Measurements from ENCODE around the gene KRTAP26-1. TPM values are rescaled to one million over a fixed set of nuclear protein-coding genes. Genes with fewer than 3 reads are reported as not detected.

The KRTAP26-1 gene
- total RNA-seq, 6 donors from 2014 or later, result not detected

GRCh38 chr21:30282850-30283249 lies 37.3 kb downstream of the KRTAP26-1 start, which contains the start of gene KRTAP24-1:
KRTAP24-1 (minus strand) TSS chr21:30282950; CDS start chr21:30282932, 18 bp downstream.
- WGBS, 2 donors, result 53 to 63% methylated on average over 2 to 3 of the region's 3 CpGs
- Histone ChIP-seq H3K4me1 (no peaks in the 10 kb centered on the region), H3K36me3 (no peaks in the 10 kb centered on the region), H3K9me3 (no peaks in the 10 kb centered on the region), H3K4me3 (no peak within 1 kb of the TSS), H3K27me3 (no peaks in the 10 kb centered on the region), H3K27ac (no peak within 1 kb of the TSS)
- no peak for DNase-seq
- no peak for TF ChIP-seq POLR2A (IDR thresholded peaks at IDR 0.05)
- TF ChIP-seq, protein P1, sequence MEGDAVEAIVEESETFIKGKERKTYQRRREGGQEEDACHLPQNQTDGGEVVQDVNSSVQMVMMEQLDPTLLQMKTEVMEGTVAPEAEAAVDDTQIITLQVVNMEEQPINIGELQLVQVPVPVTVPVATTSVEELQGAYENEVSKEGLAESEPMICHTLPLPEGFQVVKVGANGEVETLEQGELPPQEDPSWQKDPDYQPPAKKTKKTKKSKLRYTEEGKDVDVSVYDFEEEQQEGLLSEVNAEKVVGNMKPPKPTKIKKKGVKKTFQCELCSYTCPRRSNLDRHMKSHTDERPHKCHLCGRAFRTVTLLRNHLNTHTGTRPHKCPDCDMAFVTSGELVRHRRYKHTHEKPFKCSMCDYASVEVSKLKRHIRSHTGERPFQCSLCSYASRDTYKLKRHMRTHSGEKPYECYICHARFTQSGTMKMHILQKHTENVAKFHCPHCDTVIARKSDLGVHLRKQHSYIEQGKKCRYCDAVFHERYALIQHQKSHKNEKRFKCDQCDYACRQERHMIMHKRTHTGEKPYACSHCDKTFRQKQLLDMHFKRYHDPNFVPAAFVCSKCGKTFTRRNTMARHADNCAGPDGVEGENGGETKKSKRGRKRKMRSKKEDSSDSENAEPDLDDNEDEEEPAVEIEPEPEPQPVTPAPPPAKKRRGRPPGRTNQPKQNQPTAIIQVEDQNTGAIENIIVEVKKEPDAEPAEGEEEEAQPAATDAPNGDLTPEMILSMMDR (IDR thresholded peaks at IDR 0.05), result no peak
- no peak for TF ChIP-seq POLR2AphosphoS5 (IDR thresholded peaks at IDR 0.05)
- no peak for TF ChIP-seq EP300 (IDR thresholded peaks at IDR 0.05)
- ATAC-seq (ENCODE audit: low FRiP score in 2 of 2), result no peak

DNA sequence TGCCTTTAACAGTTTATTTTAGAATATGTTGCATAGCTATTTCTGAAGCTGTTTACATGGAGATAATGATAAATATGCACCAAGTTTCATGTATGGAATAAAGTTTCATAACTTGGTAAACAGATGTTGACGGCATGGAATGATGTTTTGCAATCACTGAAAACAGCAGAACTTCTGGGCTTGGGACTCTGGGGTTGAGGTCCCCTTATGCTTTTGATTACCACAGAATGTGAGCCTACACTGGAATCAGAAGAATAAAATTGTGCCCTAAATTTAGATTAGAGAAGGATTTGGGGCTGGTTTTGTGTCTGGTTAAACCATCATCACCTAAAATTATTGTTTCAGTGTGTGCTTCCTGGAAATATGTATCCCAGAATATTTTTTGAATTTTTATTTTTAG lies 48.5 kb downstream of the KRTAP26-1 start:
- H3K4me1 ChIP-seq, result no peaks in the 10 kb centered on the region
- no peak for ATAC-seq (ENCODE audit: low FRiP score in 2 of 2)
- TF ChIP-seq EP300 (IDR thresholded peaks at IDR 0.05) (no peak), POLR2AphosphoS5 (IDR thresholded peaks at IDR 0.05) (no peak), POLR2A (IDR thresholded peaks at IDR 0.05) (no peak)
- TF ChIP-seq, protein P1 (IDR thresholded peaks at IDR 0.05), result no peak
- no peaks in the 10 kb centered on the region for H3K27me3 ChIP-seq
- no peak overlapping the region for H3K4me3 ChIP-seq
- no peaks in the 10 kb centered on the region for H3K36me3 ChIP-seq
- no peak overlapping the region for H3K27ac ChIP-seq
- 73 to 79% methylated on average over 1 of the region's 1 CpG for WGBS, 2 donors
- no peaks in the 10 kb centered on the region for H3K9me3 ChIP-seq
- no peak for DNase-seq

DNA sequence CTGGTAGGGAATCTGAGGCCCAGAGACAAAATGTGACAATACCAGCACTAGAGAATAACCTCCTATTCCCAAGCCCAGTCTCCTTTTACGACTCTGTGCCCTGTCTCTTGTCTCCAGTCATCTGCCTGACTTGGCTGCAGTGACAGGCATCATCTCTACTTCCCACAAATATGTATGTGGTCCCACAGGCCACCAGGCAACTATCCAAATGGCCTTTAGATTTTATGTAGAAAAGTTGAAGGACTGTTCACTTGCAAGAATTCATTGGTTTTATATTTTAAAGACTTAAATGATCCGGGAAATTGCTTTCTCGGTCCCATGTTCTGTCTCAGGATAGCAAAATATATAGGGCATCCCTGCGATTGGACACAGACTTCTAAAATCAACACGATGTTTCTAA lies 49.0 kb downstream of the KRTAP26-1 start:
- TF ChIP-seq POLR2A (IDR thresholded peaks at IDR 0.05) (no peak), EP300 (IDR thresholded peaks at IDR 0.05) (no peak)
- TF ChIP-seq, protein P1 (IDR thresholded peaks at IDR 0.05), result no peak
- ATAC-seq (ENCODE audit: low FRiP score in 2 of 2), result no peak
- 72 to 79% methylated on average over 5 of the region's 5 CpGs for WGBS, 2 donors

GRCh38 chr21:30269803-30270530 lies 50.1 kb downstream of the KRTAP26-1 start:
- no peaks in the 10 kb centered on the region for H3K27me3 ChIP-seq
- ATAC-seq (ENCODE audit: low FRiP score in 2 of 2) (no peak), DNase-seq (no peak)
- no peaks in the 10 kb centered on the region for H3K4me1 ChIP-seq
- TF ChIP-seq EP300 (IDR thresholded peaks at IDR 0.05) (no peak), POLR2AphosphoS5 (IDR thresholded peaks at IDR 0.05) (no peak), POLR2A (IDR thresholded peaks at IDR 0.05) (no peak)
- TF ChIP-seq, protein P1 (IDR thresholded peaks at IDR 0.05), result no peak
- peaks cover 0 to 7% (median 0%) of the 10 kb centered on the region in 4 donors for H3K9me3 ChIP-seq
- 56 to 62% methylated on average over 3 of the region's 3 CpGs for WGBS, 2 donors
- no peak overlapping the region for H3K27ac ChIP-seq
- H3K36me3 ChIP-seq, result no peaks in the 10 kb centered on the region
- no peak overlapping the region for H3K4me3 ChIP-seq

More for the DNA sequence above, 49.0 kb downstream of the KRTAP26-1 start:
- H3K27me3 ChIP-seq, result no peaks in the 10 kb centered on the region
- no peak for DNase-seq
- H3K4me1 ChIP-seq, result no peaks in the 10 kb centered on the region
- H3K27ac ChIP-seq, result no peak overlapping the region
- H3K9me3 ChIP-seq, result no peaks in the 10 kb centered on the region
- no peaks in the 10 kb centered on the region for H3K36me3 ChIP-seq
- H3K4me3 ChIP-seq, result no peak overlapping the region

Small RNA genes within 50 kb of the gene (small RNA-seq; reads per million reads assigned to genes)
- 0 reads per million in 4 donors for gene KRTAP23-1

Other genes with a start within 250 kb of the KRTAP26-1 start
- gene CLDN17, start 153.5 kb downstream of the KRTAP26-1 start, total RNA-seq, result not detected
- gene CLDN8, start 104.2 kb downstream of the KRTAP26-1 start, total RNA-seq, result 1 to 10 TPM in 3 of 6 donors, under 1 TPM in 1, not detected in 2; 0.09 to 4.8 (median 1.6) TPM
- gene KRTAP24-1, start 37.4 kb downstream of the KRTAP26-1 start, total RNA-seq, result not detected
- not detected for gene KRTAP25-1, start 30.8 kb downstream of the KRTAP26-1 start, total RNA-seq
- gene KRTAP27-1, start 17.4 kb upstream of the KRTAP26-1 start, total RNA-seq, result not detected
- gene KRTAP23-1, start 28.3 kb upstream of the KRTAP26-1 start, total RNA-seq, result not detected
- gene KRTAP13-2, start 52.0 kb upstream of the KRTAP26-1 start, total RNA-seq, result not detected
- not detected for gene KRTAP13-1, start 75.7 kb upstream of the KRTAP26-1 start, total RNA-seq
- gene KRTAP13-3, start 105.6 kb upstream of the KRTAP26-1 start, total RNA-seq, result not detected
- gene KRTAP13-4, start 109.9 kb upstream of the KRTAP26-1 start, total RNA-seq, result not detected
- gene KRTAP15-1, start 120.0 kb upstream of the KRTAP26-1 start, total RNA-seq, result not detected
- gene KRTAP19-1, start 160.1 kb upstream of the KRTAP26-1 start, total RNA-seq, result not detected
- not detected for gene KRTAP19-2, start 167.1 kb upstream of the KRTAP26-1 start, total RNA-seq
- gene KRTAP19-3, start 171.7 kb upstream of the KRTAP26-1 start, total RNA-seq, result not detected
- not detected for gene KRTAP19-4, start 176.8 kb upstream of the KRTAP26-1 start, total RNA-seq
- not detected for gene KRTAP19-5, start 181.8 kb upstream of the KRTAP26-1 start, total RNA-seq
- gene KRTAP19-6, start 221.5 kb upstream of the KRTAP26-1 start, total RNA-seq, result not detected
- not detected for gene KRTAP19-7, start 241.0 kb upstream of the KRTAP26-1 start, total RNA-seq

All from upper lobe of left lung (tissue), 6 donors.